GM23338 (cell line): ENCODE data around the gene TSPAN32.

Source experiments
- EZH2 ChIP-seq: fragments of 200-600 bp; sonication (generic); IDR thresholded peaks from one replicate; pipeline ENCODE4 v1.8.0; 2017; ENCODE audit warnings: antibody characterized with exemption, mild to moderate bottlenecking, low read depth; ENCODE audit not compliant: unreplicated experiment
- POLR2AphosphoS5 ChIP-seq: IDR thresholded peaks from 2 replicates; pipeline ENCODE4 v1.6.1; 2016; ENCODE audit warnings: antibody characterized with exemption, low read depth
- TF ChIP-seq, protein P1 (sequence below), 2 experiments: fragments of 200-600 bp in 1 of 2; sonication (generic) in 1 of 2; conservative IDR thresholded peaks; 2 replicates each; pipeline versions ENCODE4 v1.5.1 to v1.6.1; 2016 to 2017; ENCODE audit warnings: antibody characterized with exemption in 2 of 2, low read depth in 2 of 2, mild to moderate bottlenecking in 2 of 2, moderate library complexity in 1 of 2

DNA sequence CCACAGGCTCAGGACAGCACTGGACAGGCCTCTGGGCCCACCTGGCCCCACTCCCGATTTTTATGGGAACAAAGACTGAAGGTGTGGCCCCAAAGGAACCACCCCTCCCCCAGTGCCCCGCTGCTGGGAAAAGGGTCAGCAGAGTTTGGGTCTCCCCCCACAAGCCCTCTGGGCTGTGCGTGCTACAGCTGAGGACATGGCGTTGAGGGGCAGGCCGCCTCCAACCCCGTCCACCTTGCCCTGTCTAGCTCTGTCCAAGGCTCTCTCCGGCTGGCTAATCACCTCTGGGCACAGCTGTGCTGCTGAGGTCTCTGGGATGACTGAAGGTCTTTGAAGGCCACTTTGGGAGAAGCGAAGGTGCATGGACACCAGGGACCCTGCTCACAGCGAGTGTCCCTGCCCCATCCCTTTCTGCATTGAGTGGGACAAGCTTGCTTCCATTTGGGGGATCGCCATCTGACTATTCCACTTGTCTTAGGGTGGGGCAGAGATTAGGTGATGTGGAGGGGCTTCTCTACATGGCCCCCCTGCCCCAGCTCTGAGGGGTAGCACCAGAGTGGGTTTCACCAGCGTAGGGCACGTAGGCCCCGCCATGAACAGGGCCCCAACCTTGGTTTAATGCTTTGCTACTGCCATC is 38.0 kb upstream of the TSPAN32 start:
- TF ChIP-seq, protein P1, sequence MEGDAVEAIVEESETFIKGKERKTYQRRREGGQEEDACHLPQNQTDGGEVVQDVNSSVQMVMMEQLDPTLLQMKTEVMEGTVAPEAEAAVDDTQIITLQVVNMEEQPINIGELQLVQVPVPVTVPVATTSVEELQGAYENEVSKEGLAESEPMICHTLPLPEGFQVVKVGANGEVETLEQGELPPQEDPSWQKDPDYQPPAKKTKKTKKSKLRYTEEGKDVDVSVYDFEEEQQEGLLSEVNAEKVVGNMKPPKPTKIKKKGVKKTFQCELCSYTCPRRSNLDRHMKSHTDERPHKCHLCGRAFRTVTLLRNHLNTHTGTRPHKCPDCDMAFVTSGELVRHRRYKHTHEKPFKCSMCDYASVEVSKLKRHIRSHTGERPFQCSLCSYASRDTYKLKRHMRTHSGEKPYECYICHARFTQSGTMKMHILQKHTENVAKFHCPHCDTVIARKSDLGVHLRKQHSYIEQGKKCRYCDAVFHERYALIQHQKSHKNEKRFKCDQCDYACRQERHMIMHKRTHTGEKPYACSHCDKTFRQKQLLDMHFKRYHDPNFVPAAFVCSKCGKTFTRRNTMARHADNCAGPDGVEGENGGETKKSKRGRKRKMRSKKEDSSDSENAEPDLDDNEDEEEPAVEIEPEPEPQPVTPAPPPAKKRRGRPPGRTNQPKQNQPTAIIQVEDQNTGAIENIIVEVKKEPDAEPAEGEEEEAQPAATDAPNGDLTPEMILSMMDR (conservative IDR thresholded peaks at IDR 0.05; ENCODE audit: low read depth in 2 of 2), result no peak
- TF ChIP-seq EZH2 (no peak), POLR2AphosphoS5 (no peak)
